Choroid plexus epithelial cell (primary cell): ENCODE data around the gene AGR3.

Experiments used
- DNase-seq: peaks from one replicate; pipeline ENCODE4 v3.0.0-alpha.2; 2010; ENCODE audit warnings: low read depth
- H3K4me3 ChIP-seq: 2 replicates; pipeline ENCODE4 v1.5.1; 2011; ENCODE audit warnings: low read depth, mild to moderate bottlenecking, control low read depth, low read length, moderate library complexity
- CTCF ChIP-seq: conservative IDR thresholded peaks from 2 replicates; pipeline ENCODE4 v1.5.1; 2011; ENCODE audit warnings: low read depth, mild to moderate bottlenecking, control low read depth, inconsistent platforms, low read length, moderate library complexity

Gene AGR3

GRCh38 chr7:16891874-16892643 lies 10.3 kb upstream of the AGR3 start:
- H3K4me3 ChIP-seq = no peak overlapping the region
- peak; percentile 13 for DNase-seq
- TF ChIP-seq CTCF = peak; percentile 19

- peak; percentile 88 for DNase-seq
These were observed 9.6 kb upstream of the AGR3 start for GRCh38 chr7:16891338-16891737.

GRCh38 chr7:16889851-16890415 lies 8.2 kb upstream of the AGR3 start:
- DNase-seq = no peak
- no peak for TF ChIP-seq CTCF
- no peak overlapping the region for H3K4me3 ChIP-seq

More at GRCh38 chr7:16891338-16891737, 9.6 kb upstream of the AGR3 start:
- TF ChIP-seq CTCF = peak; percentile 85
- H3K4me3 ChIP-seq = no peak overlapping the region

- no peak for TF ChIP-seq CTCF
- DNase-seq = no peak
- no peak overlapping the region for H3K4me3 ChIP-seq
These were observed 7.5 kb upstream of the AGR3 start for GRCh38 chr7:16889305-16889704.

- no peak for DNase-seq
- H3K4me3 ChIP-seq = no peak overlapping the region
- TF ChIP-seq CTCF = no peak
These were observed 2.1 kb upstream of the AGR3 start for GRCh38 chr7:16883918-16884317.

- H3K4me3 ChIP-seq = no peak overlapping the region
- no peak for TF ChIP-seq CTCF
- no peak for DNase-seq
These were observed 1.2 kb downstream of the AGR3 start for GRCh38 chr7:16880554-16880953.

GRCh38 chr7:16879181-16879580 lies 2.6 kb downstream of the AGR3 start:
- TF ChIP-seq CTCF = no peak
- no peak for DNase-seq
- H3K4me3 ChIP-seq = no peak overlapping the region
